CD4-positive, alpha-beta T cell treated with Interleukin-10 for 1 hour (primary cell): ENCODE results near the gene GGT6.

Experiments used
- DNase-seq: peaks from one replicate; pipeline ENCODE4 v3.0.0-alpha.2; 2020

GGT6 gene

DNA sequence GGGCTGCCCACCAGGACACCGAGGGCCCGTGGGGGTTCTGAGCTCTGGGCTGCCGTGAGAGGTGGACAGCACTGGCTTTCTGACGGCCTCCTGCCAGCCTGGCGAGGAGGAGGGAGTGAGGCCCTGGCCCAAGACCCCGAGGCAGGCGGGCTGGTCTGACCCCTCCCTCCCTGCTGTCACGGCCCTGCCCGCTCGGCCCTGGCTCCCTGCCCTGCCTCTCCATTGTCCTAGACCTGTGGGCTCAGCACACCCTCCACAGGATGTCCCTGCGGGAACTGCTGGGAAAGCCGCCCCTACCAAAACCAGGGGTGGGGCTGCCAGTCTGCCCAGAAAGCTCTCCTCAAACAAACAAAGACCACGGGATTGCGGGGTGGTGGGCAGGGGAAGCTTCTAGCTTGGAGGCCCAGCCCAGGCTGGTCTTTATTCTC lies 41.0 kb downstream of the GGT6 start:
- DNase-seq: no peak

DNA sequence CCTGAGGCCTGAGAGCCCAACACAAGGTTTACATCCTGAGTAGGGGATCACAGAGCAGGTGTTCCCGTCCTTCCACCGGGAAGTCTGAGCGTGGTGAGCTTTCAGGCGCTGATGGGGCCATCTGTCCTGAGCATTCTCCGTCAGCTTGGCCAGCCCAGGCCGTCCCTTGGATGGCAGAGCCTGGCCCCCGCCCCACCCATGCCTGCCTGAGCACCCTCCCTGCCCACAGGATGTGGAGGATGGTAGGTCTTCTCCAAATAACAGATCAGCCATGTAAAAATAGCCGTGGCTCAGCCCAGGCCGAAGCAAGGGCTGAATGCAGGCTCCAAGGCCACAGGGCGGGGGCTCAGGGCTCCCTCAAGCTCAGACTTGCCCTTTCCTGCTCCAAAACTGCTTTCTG lies 41.5 kb downstream of the GGT6 start:
- no peak for DNase-seq

DNA sequence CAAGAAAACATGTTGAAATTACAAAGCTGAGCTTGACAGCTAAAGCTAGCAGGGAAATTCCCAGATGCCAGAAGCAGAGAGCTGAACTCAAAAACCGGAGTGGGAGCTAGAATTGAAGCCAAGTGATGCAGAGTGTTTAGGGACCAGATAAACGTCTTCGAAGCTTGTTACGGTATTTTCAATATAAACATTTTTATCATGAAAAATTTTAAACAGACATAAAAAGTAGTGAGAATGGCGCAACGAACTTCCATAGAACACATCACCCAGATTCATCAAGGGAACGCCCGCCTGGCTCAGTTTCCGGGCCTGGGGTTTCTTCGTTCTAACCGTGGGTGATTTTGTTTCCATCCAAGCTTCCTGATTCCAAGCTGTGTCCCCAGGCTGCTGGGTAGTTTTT lies 43.6 kb downstream of the GGT6 start:
- no peak for DNase-seq

DNA sequence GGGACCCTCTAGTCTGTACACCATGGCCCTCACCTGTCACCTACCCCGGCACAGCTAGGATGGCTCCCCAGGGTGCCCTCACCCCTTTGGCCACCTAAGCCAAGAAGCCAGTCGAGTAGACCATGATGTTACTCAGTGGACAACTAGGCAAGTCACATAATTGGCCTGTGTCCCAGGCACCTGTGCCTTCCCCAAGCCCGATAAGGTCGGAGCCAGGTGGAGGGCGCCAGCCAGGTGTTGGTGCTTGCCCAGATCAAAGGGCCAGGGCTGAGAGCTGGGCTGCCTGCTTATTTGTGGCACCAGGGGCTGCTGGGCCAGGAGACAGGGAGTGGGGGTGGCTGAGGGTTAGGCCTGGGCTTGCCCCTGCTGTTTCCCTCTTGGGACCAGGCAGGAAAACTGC lies 44.9 kb downstream of the GGT6 start:
- DNase-seq: no peak

DNA sequence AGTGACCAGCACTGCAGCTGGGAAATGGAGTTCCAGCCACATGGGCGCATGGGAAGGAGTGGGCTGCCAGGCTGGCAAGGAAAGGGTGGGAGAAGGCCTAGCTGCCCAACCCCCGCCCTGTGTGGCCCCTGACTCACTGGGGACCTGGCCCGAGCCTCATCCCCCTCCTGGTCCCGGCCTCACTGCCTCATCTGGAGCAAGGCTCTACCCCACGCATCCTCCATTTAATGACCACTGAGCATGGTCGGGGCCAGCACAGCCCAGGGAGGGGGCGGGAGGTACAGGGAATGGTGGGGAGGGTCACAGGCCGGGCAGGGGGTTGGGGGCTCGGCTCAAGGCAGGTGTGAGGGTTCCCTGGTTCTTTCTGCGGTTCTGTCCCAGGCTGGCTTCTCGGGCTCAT lies 45.6 kb downstream of the GGT6 start:
- DNase-seq: no peak

DNA sequence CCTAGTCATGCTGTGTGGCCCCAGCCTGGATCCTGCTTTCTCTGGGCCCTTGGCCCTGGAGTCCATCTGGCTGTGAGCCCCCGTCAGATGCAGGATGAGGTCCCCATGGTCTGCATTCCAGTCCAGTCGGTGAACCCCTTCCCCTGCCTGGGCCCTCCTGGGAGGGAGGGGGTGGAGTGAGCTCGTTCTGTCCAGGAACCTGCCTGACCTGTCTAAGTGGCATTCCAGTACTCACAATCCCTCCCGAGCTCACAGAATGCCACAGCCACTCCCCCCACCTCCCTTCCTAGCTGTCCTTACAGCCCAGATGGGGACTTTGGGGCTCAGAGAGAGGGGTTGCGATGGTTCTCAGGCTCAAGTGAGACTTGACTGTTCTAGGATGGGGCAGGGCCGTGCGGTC lies 46.2 kb downstream of the GGT6 start:
- no peak for DNase-seq

DNA sequence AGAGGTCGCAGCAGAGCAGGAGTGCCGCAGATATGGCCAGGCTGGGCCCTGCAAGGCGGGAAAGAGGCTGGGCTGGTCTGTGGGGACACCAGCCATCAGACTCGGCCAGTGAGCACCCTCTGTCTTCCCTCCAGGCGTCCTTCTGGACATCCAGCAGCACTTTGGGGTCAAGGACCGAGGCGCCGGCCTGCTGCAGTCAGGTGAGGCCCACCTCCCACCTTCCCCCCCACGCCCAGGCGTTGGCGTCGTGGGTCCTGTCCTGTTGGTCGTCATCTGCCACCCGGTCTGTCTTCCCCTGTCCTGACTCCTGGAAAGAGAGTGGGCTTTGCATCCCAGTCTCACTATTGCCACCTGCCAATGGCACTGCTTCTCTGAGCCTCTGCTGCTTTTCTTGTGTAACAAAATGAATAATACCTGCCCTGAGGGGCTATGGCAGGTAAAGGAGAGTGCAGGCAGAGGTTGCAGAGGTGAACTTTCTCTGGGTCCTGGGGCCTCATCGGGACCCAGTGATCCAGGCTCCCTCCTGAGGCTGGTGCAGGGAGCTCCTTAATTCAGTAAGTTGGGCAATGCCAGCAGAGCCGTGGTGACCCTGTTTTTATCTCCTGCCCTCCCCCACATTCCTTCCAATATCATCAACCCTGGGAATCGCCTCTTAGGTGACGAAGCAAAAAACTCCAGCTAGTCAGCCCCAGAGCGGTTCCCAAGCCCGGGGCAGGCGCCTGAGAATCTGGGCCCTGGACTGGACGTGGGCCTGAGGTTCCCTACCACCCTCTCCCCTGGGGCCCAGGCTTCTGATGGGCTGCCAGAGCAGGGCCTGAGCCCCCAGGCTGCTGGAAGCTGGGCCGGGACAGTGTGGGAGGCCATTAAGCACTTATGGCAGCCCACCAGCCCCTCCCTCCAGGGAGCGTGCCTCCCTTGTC lies 47.0 kb downstream of the GGT6 start:
- DNase-seq: no peak

DNA sequence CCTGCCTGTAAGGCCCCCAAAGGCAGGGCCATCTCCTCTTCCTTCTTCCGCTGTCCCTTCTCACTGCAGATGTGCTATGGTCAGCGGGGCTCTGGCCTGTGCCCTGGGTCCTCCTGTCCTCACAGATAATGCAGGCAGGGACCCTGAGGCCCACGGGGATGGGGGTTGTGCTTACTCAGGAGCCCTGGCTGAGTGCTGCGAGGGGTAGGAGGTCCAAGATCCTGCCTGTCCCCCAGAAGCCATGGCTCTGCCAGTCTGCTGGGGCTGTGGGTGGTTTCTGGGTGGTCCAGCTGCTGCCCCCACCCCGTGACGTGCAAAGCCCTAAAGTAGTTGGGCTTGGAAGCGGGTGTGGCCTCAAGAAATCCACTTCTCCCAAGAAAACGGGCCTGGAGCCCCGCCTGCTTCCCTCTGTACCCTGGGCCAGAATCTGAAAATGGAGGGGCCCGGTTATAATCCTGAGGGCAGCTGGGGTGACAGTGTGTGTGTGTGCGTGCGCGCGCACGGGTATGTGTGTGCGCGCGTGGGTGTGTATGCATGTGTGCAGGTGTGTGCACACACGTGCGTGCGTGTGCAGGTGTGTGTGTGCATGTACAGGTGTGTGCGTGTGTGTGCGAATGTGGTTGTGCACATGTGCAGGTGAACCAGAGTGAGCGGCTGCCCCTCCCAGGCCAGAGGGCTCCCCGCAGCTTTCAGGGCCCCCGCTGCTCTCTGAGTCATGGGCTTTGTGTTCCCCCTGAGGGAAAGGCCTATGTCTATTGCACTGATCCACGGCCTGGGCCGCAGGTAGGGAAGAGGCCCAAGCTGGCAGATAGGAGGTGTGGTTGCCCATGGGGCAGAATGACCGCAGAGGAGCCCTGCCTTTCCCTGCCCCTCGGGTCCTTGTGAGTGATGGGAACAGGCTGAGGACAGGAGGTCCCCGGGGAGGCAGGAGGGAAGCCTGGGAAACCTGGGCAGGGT lies 47.9 kb downstream of the GGT6 start:
- no peak for DNase-seq

DNA sequence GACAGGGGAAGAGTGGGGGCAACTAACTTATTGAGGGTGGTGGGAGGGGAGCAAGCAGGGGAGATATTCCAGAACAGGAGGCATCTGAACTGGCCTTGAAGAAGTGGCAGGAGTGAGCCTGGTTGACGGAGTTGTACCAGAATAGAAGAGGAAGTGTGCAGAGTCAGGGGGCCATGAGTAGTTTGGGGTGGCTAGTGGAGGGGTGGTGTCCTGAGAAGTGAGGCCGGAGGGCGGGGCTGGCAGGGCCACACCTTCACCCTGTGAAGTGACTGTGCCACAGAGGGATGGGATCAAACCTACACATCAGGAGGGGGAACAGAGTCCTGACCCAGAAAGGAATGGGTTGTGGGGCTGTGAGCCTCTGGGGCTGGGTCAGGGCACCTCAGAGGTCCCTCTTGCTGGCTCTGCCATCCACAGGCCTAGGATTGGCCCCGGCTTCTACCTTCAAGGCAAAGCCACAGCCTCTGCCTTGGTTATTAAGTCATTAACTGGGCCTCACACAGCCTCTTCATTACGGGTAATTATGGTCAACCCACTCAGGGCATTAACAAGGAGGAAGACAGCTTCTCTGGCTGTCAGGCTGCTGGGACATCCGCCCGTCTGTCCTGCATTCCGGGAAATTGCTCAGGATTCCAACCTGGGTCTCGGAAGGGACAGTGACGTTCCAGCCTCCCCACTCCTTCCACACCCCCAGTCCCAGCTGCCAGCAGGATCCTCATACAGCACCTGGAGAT lies 49.0 kb downstream of the GGT6 start:
- no peak for DNase-seq

DNA sequence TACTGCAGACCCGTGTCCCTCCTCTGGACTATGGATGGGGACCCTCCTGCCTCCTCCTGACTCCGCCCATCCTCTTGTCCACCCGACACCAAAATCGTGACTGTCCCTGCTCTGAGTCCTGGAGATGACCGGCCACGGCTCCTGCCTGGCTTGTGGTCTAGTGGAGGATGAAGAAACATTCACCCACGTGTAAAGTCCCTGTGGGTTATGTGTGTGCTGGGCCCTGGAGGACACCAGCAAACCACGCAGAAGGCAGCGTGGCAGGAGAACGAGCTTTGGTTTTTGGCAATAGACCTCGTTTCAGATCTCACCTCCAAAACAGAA lies 49.8 kb downstream of the GGT6 start:
- no peak for DNase-seq

DNA sequence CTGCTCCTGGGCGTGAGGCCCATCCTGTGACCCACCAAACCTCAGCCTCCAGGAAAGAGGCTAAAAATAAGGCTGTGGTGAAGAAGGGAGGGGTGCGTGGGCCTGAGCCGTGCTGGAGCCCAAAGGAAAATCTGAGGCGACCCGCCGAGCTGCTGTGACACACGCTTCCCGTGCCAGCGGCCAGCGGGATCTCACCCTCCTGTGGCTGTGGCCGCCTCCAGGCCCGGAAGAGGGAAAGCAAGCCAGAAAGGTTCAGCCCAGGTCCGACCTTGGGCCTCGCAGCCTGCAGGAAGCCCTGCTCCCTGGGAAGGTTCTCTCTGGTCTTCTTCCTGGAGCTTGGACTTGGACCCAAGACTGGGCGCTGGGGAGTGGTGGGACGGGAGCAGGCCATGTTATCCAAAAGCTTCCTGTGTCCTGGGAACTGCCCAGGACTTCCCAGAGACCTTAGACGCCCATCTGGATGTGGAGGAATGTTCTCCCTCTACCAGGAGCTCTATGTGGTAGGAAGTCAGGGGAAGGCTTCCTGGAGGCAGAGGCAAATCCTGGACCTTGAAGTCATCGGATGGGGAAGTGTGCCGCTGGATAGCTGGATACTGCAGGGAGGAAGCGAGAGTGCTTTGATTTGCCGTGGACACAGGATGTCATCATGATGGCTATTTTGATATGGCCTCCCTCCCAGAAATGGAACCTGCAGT lies 50.3 kb downstream of the GGT6 start:
- DNase-seq: no peak

DNA sequence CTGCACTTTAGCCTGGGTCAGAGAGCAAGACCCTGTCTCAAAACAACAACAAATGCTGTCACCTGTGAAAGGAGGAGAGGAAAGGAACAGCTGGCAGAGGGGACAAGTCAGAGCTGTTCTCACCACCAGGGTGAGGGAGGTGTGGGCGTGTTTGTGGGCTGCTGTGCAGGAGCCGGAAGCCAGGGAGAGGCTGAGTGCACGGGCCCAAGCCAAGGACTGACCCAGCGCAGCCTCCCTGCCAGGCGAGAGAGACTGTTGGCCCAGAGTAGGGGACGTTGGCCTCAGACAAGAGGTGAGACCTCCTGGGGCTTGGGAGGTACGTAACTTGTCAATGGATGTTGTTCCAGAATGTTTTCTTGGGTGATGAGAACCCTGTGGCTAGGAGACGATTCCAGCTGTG lies 51.0 kb downstream of the GGT6 start:
- peak; percentile 19 for DNase-seq

DNA sequence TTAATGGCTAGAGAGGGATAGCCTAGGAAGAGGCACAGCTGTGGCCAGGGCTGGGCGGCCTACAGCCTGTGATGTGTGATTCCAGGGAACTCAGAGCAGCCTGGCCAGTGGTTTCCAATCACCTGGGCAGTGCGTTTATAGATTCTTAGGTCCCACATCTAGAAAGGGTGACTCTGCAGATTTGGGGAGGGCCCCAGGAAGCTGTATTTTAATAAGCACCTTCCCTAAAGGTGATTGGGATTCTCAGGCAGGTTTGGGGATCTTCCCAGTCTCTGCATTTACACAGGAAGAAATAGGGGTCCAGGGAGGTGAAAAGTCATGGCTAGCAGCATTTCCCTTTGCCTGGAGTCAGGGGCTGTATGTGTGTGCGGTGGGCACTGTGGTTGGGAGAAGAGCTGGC lies 52.2 kb downstream of the GGT6 start:
- DNase-seq: no peak

DNA sequence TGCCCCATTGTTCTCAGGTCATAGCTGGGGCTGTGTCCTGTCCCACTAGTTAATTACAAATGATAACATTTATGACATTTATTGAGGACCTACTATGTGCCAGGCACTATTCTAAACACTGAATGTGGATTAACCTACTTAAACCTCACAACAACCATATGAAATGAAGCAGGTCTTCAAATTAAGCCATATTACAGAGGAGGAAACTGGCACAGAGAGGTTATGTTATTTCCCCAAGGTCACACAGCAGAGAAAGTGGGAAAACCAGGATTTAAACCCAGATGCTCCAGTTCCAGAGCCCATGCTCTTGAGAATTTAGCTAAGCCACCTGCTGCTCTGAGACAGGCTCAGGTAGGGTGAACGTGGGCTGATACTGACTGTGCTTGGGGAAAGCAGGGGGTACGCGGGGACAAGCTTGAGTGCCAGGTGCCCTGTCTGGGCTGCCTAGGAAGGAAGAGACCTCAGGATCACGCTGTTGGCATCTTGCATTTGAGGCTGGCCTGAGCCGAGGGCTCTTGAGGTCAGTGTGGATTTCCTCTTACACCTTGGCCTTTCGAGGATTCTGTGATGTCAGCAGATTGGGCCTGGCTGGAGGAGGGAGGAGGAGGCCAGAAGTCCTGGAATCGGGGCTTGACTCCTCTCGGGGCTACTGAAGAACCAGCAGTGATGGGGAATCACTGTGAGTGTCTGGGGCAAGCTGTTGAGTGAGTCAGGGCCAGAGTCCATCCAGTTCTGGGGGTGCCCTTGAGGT lies 52.8 kb downstream of the GGT6 start:
- DNase-seq: no peak
